CD4-positive, alpha-beta T cell (primary cell): Measurements from ENCODE around the gene ZNF281. TPM values are rescaled to one million over a fixed set of nuclear protein-coding genes. Genes with fewer than 3 reads are reported as not detected.

Source experiments
- ATAC-seq: fragments of 200-7000 bp; cut with Tn5 transposase; one replicate; pipeline ENCODE4 v1.10.0; 2022; ENCODE audit warnings: mild to moderate bottlenecking; ENCODE audit not compliant: poor library complexity
- CTCF ChIA-PET: fragments of 350-600 bp; sonication (Branson Sonifier 250); formaldehyde crosslinking; loops from one replicate; lab custom pipeline; 2021; ENCODE audit warnings: antibody characterized with exemption, inconsistent platforms; lab: Charles Lee
- POLR2A ChIA-PET: fragments of 350-600 bp; sonication (Branson Sonifier 250); formaldehyde crosslinking; loops from one replicate; lab custom pipeline; 2021; ENCODE audit warnings: antibody characterized with exemption, inconsistent platforms; lab: Charles Lee
- DNase-seq, 14 experiments: peaks; one replicate each; pipeline ENCODE4 v3.0.0-alpha.2; 2013 to 2020; ENCODE audit warnings: mixed read lengths in 2 of 14
- H3K27ac ChIP-seq, 2 donors: one replicate each; pipeline versions ENCODE4 v1.5.1 to v1.7.0; 2013; ENCODE audit warnings: low read length in 2 of 2, low read depth in 1 of 2, mild to moderate bottlenecking in 1 of 2
- H3K27me3 ChIP-seq, 2 experiments: 1 replicate in 1 of 2; 2 replicates in 1 of 2; pipeline versions ENCODE4 v1.6.1 to v1.7.0; 2013; ENCODE audit warnings: low read length in 2 of 2, control low read depth in 1 of 2, mild to moderate bottlenecking in 1 of 2, moderate library complexity in 1 of 2; ENCODE audit not compliant: insufficient read depth in 2 of 2, control insufficient read depth in 1 of 2
- H3K36me3 ChIP-seq: one replicate; pipeline ENCODE4 v1.6.1; 2013; ENCODE audit warnings: low read length, control low read depth; ENCODE audit not compliant: insufficient read depth
- H3K4me1 ChIP-seq: one replicate; pipeline ENCODE4 v1.6.1; 2013; ENCODE audit warnings: low read length, control low read depth; ENCODE audit not compliant: insufficient read depth
- H3K4me3 ChIP-seq: one replicate; pipeline ENCODE4 v1.5.1; 2013; ENCODE audit warnings: mild to moderate bottlenecking, low read length, moderate library complexity
- H3K9me3 ChIP-seq, 2 experiments: 1 replicate in 1 of 2; 2 replicates in 1 of 2; pipeline versions ENCODE4 v1.6.1 to v1.7.0; 2013; ENCODE audit warnings: low read length in 2 of 2, mild to moderate bottlenecking in 2 of 2, control low read depth in 1 of 2, moderate library complexity in 1 of 2; ENCODE audit not compliant: control insufficient read depth in 1 of 2, insufficient read depth in 1 of 2
- H3K27ac Mint-ChIP-seq: one replicate; pipeline ENCODE4 v1.8.0; 2020; ENCODE audit warnings: mixed read lengths
- H3K27me3 Mint-ChIP-seq: one replicate; pipeline ENCODE4 v1.8.0; 2021; ENCODE audit warnings: mixed read lengths
- H3K36me3 Mint-ChIP-seq: one replicate; pipeline ENCODE4 v1.8.0; 2021; ENCODE audit warnings: low read depth, mixed read lengths
- H3K4me1 Mint-ChIP-seq: one replicate; pipeline ENCODE4 v1.8.0; 2021; ENCODE audit warnings: low read depth, mixed read lengths
- H3K4me3 Mint-ChIP-seq: one replicate; pipeline ENCODE4 v1.8.0; 2020; ENCODE audit warnings: mild to moderate bottlenecking, mixed read lengths
- H3K9me3 Mint-ChIP-seq: one replicate; pipeline ENCODE4 v1.8.0; 2020; ENCODE audit warnings: mixed read lengths
- intact Hi-C, 2 experiments: fragments of 100-400 bp; cut with DNase I in 1 of 2; cut with micrococcal nuclease in 1 of 2; formaldehyde crosslinking; loops; one replicate each; pipeline versions ENCODE4 v1.15.1 to v1.9.0; 2023 to 2025; cut with DNase I, micrococcal nuclease
- total RNA-seq, 174 experiments: library from RNA in 2 of 174; stranded (reverse) in 2 of 174; gene quantifications; one replicate each; pipeline ENCODE4 v1.2.3 and lab custom pipeline; 2021 to 2026
- TF ChIP-seq, protein P1 (sequence below): fragments of 200-600 bp; IDR thresholded peaks from one replicate; pipeline ENCODE4 v1.8.0; 2022; ENCODE audit warnings: antibody characterized with exemption, mild to moderate bottlenecking

ZNF281 gene
- total RNA-seq, 2 experiments from 2014 or later, result 27.6 to 29.3 TPM

DNA sequence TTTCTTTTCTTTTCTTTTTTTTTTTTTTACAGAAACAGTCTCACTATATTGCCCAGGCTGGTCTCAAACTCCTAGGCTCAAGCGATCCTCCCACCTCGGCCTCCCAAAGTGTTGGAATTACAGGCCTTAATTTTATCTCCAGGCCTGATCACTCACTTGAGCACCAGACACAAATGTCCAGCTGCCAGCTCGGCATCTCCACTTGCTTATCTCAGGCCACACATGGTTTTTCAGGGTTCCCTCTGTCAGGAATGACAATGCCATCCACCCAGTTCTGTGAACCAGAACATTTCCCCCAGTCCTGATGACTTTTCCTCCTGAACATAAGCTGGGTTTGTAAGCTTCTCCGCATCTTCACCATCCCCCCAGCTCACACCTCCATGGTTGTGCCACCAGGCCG, 44.6 kb upstream of the ZNF281 start:
- H3K4me3 ChIP-seq, result no peak overlapping the region
- TF ChIP-seq, protein P1, sequence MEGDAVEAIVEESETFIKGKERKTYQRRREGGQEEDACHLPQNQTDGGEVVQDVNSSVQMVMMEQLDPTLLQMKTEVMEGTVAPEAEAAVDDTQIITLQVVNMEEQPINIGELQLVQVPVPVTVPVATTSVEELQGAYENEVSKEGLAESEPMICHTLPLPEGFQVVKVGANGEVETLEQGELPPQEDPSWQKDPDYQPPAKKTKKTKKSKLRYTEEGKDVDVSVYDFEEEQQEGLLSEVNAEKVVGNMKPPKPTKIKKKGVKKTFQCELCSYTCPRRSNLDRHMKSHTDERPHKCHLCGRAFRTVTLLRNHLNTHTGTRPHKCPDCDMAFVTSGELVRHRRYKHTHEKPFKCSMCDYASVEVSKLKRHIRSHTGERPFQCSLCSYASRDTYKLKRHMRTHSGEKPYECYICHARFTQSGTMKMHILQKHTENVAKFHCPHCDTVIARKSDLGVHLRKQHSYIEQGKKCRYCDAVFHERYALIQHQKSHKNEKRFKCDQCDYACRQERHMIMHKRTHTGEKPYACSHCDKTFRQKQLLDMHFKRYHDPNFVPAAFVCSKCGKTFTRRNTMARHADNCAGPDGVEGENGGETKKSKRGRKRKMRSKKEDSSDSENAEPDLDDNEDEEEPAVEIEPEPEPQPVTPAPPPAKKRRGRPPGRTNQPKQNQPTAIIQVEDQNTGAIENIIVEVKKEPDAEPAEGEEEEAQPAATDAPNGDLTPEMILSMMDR, result no peak
- Mint-ChIP-seq H3K4me1 (no peaks in the 10 kb centered on the region), H3K9me3 (no peaks in the 10 kb centered on the region), H3K4me3 (no peak overlapping the region), H3K27me3 (no peaks in the 10 kb centered on the region), H3K36me3 (no peaks in the 10 kb centered on the region), H3K27ac (no peak overlapping the region)
- no peak for ATAC-seq
- no peaks in the 10 kb centered on the region for H3K36me3 ChIP-seq
- intact Hi-C loops, result no loop called here
- no peaks in the 10 kb centered on the region for H3K4me1 ChIP-seq
- H3K9me3 ChIP-seq, result no peaks in the 10 kb centered on the region
- H3K27me3 ChIP-seq, result no peaks in the 10 kb centered on the region
- no peak for DNase-seq
- CTCF ChIA-PET, result no interaction called here
- no peak overlapping the region for H3K27ac ChIP-seq
- POLR2A ChIA-PET, result no interaction called here

DNA sequence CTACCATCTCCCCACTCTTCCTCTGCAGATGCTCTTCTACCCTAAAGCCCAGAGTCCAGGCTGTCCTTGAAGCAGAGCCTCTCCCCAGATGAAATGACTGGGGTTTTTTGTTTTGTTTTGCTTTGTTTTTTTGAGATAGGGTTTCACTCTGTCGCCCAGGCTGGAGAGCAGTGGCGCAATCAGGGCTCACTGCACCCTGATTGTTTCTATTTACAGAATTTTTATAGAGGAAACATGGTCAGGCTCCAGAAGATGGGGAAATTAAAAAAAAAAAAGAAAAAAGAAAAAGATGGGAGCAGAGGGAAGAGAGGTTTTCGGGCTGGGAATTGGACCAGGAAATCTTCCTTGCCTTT, 43.7 kb upstream of the ZNF281 start:
- Histone ChIP-seq H3K27me3 (no peaks in the 10 kb centered on the region), H3K27ac (no peak overlapping the region), H3K4me1 (no peaks in the 10 kb centered on the region), H3K9me3 (no peaks in the 10 kb centered on the region), H3K36me3 (no peaks in the 10 kb centered on the region), H3K4me3 (no peak overlapping the region)
- CTCF ChIA-PET, result no interaction called here
- no peak overlapping the region for H3K4me3 Mint-ChIP-seq
- H3K27me3 Mint-ChIP-seq, result no peaks in the 10 kb centered on the region
- TF ChIP-seq, protein P1, result no peak
- intact Hi-C loops, result no loop called here
- H3K9me3 Mint-ChIP-seq, result no peaks in the 10 kb centered on the region
- no peak overlapping the region for H3K27ac Mint-ChIP-seq
- H3K4me1 Mint-ChIP-seq, result no peaks in the 10 kb centered on the region
- no peaks in the 10 kb centered on the region for H3K36me3 Mint-ChIP-seq
- ATAC-seq (no peak), DNase-seq (no peak)
- POLR2A ChIA-PET, result no interaction called here

DNA sequence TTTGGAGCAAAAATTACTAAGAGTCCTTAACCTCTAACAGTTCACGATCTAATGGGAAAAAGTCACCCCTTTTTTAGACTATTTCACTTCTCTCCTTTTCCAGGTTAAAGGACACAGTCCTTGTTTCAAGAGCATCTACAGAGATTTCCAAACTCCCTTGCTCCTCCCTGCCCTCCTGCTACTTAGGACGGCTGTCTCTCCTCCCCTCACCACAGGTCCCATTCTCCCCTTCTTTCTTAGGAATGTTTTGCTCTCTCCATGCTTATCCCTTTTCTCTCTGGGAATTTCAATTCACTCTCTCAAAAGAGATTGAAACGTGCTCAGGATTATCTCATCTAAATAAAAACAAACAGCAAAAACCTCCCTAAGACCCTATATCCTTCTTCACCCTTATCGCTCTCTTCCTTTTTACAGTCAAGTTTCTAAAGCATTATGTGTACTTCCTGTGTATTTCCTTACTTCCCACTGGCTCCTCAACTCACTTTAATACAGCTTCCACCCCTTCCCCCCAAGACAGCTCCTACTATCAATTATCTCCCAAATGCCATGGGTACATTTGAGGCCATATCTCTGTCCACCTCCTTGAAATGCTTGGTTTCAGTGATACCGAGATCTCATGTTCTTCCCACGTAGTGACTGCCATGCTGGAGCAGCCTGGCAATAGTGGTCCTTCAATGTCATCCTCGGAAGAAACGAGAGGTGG, 43.2 kb upstream of the ZNF281 start:
- DNase-seq (no peak), ATAC-seq (no peak)
- intact Hi-C loops, result no loop called here
- no peaks in the 10 kb centered on the region for H3K27me3 Mint-ChIP-seq
- Histone ChIP-seq H3K27me3 (no peaks in the 10 kb centered on the region), H3K36me3 (no peaks in the 10 kb centered on the region), H3K27ac (no peak overlapping the region), H3K9me3 (no peaks in the 10 kb centered on the region), H3K4me1 (no peaks in the 10 kb centered on the region), H3K4me3 (no peak overlapping the region)
- POLR2A ChIA-PET, result no interaction called here
- TF ChIP-seq, protein P1, result no peak
- no peaks in the 10 kb centered on the region for H3K36me3 Mint-ChIP-seq
- no peaks in the 10 kb centered on the region for H3K4me1 Mint-ChIP-seq
- CTCF ChIA-PET, result no interaction called here
- H3K4me3 Mint-ChIP-seq, result no peak overlapping the region
- H3K9me3 Mint-ChIP-seq, result no peaks in the 10 kb centered on the region
- no peak overlapping the region for H3K27ac Mint-ChIP-seq
